K562 (cell line): Measurements from ENCODE around the gene ZNF385D.

Experiments used
- POLR2AphosphoS5 ChIP-seq: IDR thresholded peaks from 2 replicates; pipeline ENCODE4 v1.6.1; 2011; ENCODE audit warnings: mild to moderate bottlenecking, low read depth, low read length, moderate library complexity; ENCODE audit not compliant: control insufficient read depth, insufficient read depth
- RNF2 ChIP-seq: sonication (generic); IDR thresholded peaks from 2 replicates; pipeline ENCODE4 v1.6.1; 2016
- ZBTB5 ChIP-seq: fragments of 450-650 bp; IDR thresholded peaks from 2 replicates; pipeline ENCODE4 v1.6.1; 2017; ENCODE audit warnings: antibody characterized with exemption
- ZNF407 ChIP-seq: fragments of 450-650 bp; IDR thresholded peaks from 2 replicates; pipeline ENCODE4 v1.6.1; 2016; ENCODE audit warnings: low read depth

- no peak for TF ChIP-seq ZNF407
- no peak for TF ChIP-seq RNF2
- TF ChIP-seq ZBTB5: no peak
- TF ChIP-seq POLR2AphosphoS5: no peak
These were observed 109.1 kb downstream of the ZNF385D start for GRCh38 chr3:21641959-21642358.
